WTC11 (cell line): Measurements from ENCODE around the gene TMEM245.

Experiments used
- CREM ChIP-seq: sonication (generic); formaldehyde crosslinking; IDR thresholded peaks from 2 replicates; pipeline ENCODE4 v1.8.1; 2022; ENCODE audit warnings: mild to moderate bottlenecking, missing genetic modification reagents, moderate library complexity
- FOXP1 ChIP-seq: sonication (generic); formaldehyde crosslinking; IDR thresholded peaks from 2 replicates; pipeline ENCODE4 v1.8.0; 2022; ENCODE audit warnings: missing genetic modification reagents, mild to moderate bottlenecking, moderate library complexity, borderline replicate concordance
- TF ChIP-seq, protein P1 (sequence below): fragments of 200-600 bp; IDR thresholded peaks from 2 replicates; pipeline ENCODE4 v1.8.0; 2022; ENCODE audit warnings: antibody characterized with exemption

- no peak for TF ChIP-seq FOXP1 (CRISPR knock-in tag)
- TF ChIP-seq, protein P1, sequence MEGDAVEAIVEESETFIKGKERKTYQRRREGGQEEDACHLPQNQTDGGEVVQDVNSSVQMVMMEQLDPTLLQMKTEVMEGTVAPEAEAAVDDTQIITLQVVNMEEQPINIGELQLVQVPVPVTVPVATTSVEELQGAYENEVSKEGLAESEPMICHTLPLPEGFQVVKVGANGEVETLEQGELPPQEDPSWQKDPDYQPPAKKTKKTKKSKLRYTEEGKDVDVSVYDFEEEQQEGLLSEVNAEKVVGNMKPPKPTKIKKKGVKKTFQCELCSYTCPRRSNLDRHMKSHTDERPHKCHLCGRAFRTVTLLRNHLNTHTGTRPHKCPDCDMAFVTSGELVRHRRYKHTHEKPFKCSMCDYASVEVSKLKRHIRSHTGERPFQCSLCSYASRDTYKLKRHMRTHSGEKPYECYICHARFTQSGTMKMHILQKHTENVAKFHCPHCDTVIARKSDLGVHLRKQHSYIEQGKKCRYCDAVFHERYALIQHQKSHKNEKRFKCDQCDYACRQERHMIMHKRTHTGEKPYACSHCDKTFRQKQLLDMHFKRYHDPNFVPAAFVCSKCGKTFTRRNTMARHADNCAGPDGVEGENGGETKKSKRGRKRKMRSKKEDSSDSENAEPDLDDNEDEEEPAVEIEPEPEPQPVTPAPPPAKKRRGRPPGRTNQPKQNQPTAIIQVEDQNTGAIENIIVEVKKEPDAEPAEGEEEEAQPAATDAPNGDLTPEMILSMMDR, result no peak
- TF ChIP-seq CREM (CRISPR knock-in tag), result no peak
Measured at GRCh38 chr9:109027176-109027575, 92.6 kb downstream of the TMEM245 start.
